Trophoblast cell (in vitro differentiated cells and primary cell): ENCODE results near the gene CALCOCO1.
A peak's percentile ranks its signal among the peaks of the same experiment; 100 is the strongest.

ENCODE experiments used
- DNase-seq, 2 donors: peaks; one replicate each; pipeline ENCODE4 v3.0.0-alpha.2; 2016
- H2AFZ ChIP-seq: 2 replicates; pipeline ENCODE4 v1.6.1; 2013; ENCODE audit warnings: low read length, moderate library complexity, mild to moderate bottlenecking; ENCODE audit not compliant: insufficient read depth, poor library complexity
- H2AK5ac ChIP-seq: 2 replicates; pipeline ENCODE4 v1.6.1; 2013; ENCODE audit warnings: mild to moderate bottlenecking, low read length
- H2BK120ac ChIP-seq: 2 replicates; pipeline ENCODE4 v1.6.1; 2013; ENCODE audit warnings: low read length, mild to moderate bottlenecking, moderate library complexity; ENCODE audit not compliant: insufficient read depth, poor library complexity
- H2BK12ac ChIP-seq: 2 replicates; pipeline ENCODE4 v1.6.1; 2013; ENCODE audit warnings: mild to moderate bottlenecking, low read length, moderate library complexity
- H2BK5ac ChIP-seq: 2 replicates; pipeline ENCODE4 v1.6.1; 2013; ENCODE audit warnings: low read length, low read depth, moderate library complexity, mild to moderate bottlenecking; ENCODE audit not compliant: poor library complexity
- H3K14ac ChIP-seq: 2 replicates; pipeline ENCODE4 v1.6.1; 2013; ENCODE audit warnings: mild to moderate bottlenecking, low read length
- H3K18ac ChIP-seq: 2 replicates; pipeline ENCODE4 v1.6.1; 2013; ENCODE audit warnings: mild to moderate bottlenecking, low read length
- H3K23ac ChIP-seq: 2 replicates; pipeline ENCODE4 v1.6.1; 2013; ENCODE audit warnings: low read length
- H3K27ac ChIP-seq: 2 replicates; pipeline ENCODE4 v1.5.1; 2013; ENCODE audit warnings: low read depth, mild to moderate bottlenecking, inconsistent platforms, low read length, moderate library complexity
- H3K27me3 ChIP-seq: 2 replicates; pipeline ENCODE4 v1.6.1; 2013; ENCODE audit warnings: inconsistent platforms, mild to moderate bottlenecking, low read length, moderate library complexity; ENCODE audit not compliant: insufficient read depth
- H3K36me3 ChIP-seq, 2 experiments: 1 replicate in 1 of 2; 2 replicates in 1 of 2; pipeline ENCODE4 v1.6.1; 2013; ENCODE audit warnings: low read length in 2 of 2, mild to moderate bottlenecking in 2 of 2, moderate library complexity in 1 of 2; ENCODE audit not compliant: insufficient read depth in 2 of 2, control insufficient read depth in 1 of 2
- H3K4ac ChIP-seq: 2 replicates; pipeline ENCODE4 v1.6.1; 2013; ENCODE audit warnings: low read depth, mild to moderate bottlenecking, low read length, moderate library complexity
- H3K4me1 ChIP-seq, 2 experiments: 1 replicate in 1 of 2; 2 replicates in 1 of 2; pipeline ENCODE4 v1.6.1; 2013; ENCODE audit warnings: low read length in 2 of 2, mild to moderate bottlenecking in 2 of 2, moderate library complexity in 1 of 2; ENCODE audit not compliant: insufficient read depth in 2 of 2, control insufficient read depth in 1 of 2
- H3K4me2 ChIP-seq: 2 replicates; pipeline ENCODE4 v1.6.1; 2013; ENCODE audit warnings: inconsistent platforms, mild to moderate bottlenecking, low read length, moderate library complexity
- H3K4me3 ChIP-seq: 2 replicates; pipeline ENCODE4 v1.5.1; 2013; ENCODE audit warnings: mild to moderate bottlenecking, low read depth, low read length, inconsistent platforms
- H3K79me1 ChIP-seq: one replicate; pipeline ENCODE4 v1.6.1; 2013; ENCODE audit warnings: low read length
- H3K79me2 ChIP-seq: 2 replicates; pipeline ENCODE4 v1.6.1; 2013; ENCODE audit warnings: low read length, mild to moderate bottlenecking; ENCODE audit not compliant: control insufficient read depth, insufficient read depth, poor library complexity
- H3K9ac ChIP-seq: 2 replicates; pipeline ENCODE4 v1.6.1; 2013; ENCODE audit warnings: mild to moderate bottlenecking, low read length
- H3K9me3 ChIP-seq: 2 replicates; pipeline ENCODE4 v1.6.1; 2013; ENCODE audit warnings: low read depth, mild to moderate bottlenecking, control low read depth, inconsistent platforms, low read length; ENCODE audit not compliant: insufficient read depth
- H4K12ac ChIP-seq: 2 replicates; pipeline ENCODE4 v1.6.1; 2013; ENCODE audit warnings: low read depth, mild to moderate bottlenecking, low read length, moderate library complexity
- H4K8ac ChIP-seq: 2 replicates; pipeline ENCODE4 v1.6.1; 2013; ENCODE audit warnings: low read depth, mild to moderate bottlenecking, low read length, moderate library complexity
- H4K91ac ChIP-seq: one replicate; pipeline ENCODE4 v1.6.1; 2013; ENCODE audit warnings: low read depth, mild to moderate bottlenecking, low read length, moderate library complexity
- WGBS: extraction: QIAGEN DNeasy Blood & Tissue Kit; methylation state at CpG from one replicate; pipeline ENCODE4 v1.1.7; 2013; ENCODE audit warnings: missing lambda C conversion rate; ENCODE audit not compliant: insufficient read length, insufficient coverage; ENCODE audit errors: extremely low coverage; 5-methylcytosine and 5-hydroxymethylcytosine counted together

CALCOCO1 gene

DNA sequence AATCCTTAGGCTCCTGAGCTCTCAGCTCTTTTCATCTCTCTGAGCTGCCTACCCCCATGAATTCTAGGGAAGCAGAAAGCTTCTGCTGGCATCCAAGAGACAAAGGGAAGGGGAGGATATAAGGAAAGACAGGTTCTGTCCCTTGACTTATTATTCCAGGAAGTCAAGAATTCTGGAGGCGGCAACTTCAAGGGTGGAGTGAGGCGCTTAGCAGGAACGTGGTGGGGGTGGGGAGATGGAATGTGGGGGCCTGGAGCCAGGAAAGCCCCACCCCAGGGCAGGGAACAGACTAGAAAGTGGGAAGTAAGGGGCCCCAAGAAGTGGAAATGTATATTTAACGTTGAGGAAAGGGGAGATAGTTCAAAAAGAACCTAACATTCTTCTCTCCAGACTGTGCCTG lies 1.4 kb downstream of the CALCOCO1 start:
- H3K9ac ChIP-seq = no peak overlapping the region
- peaks cover 4% of the 10 kb centered on the region in 2 experiments for H3K4me1 ChIP-seq
- H3K14ac ChIP-seq = no peak overlapping the region
- H3K23ac ChIP-seq = no peak overlapping the region
- H4K12ac ChIP-seq = no peak overlapping the region
- H2AK5ac ChIP-seq = no peak overlapping the region
- no peak overlapping the region for H3K4ac ChIP-seq
- WGBS = no CpG with 5 or more reads among the region's 4 CpGs
- H3K4me3 ChIP-seq = no peak overlapping the region
- no peak overlapping the region for H2BK5ac ChIP-seq
- H3K79me2 ChIP-seq = no peaks in the 10 kb centered on the region
- no peak overlapping the region for H3K27ac ChIP-seq
- no peak overlapping the region for H2AFZ ChIP-seq
- no peak overlapping the region for H2BK120ac ChIP-seq
- no peak overlapping the region for H4K91ac ChIP-seq
- peak overlapping the region; percentile 72 for H3K4me2 ChIP-seq
- peaks cover 17 to 26% of the 10 kb centered on the region in 2 experiments for H3K36me3 ChIP-seq
- no peak overlapping the region for H4K8ac ChIP-seq
- no peaks in the 10 kb centered on the region for H3K79me1 ChIP-seq
- H3K9me3 ChIP-seq = peaks cover 2% of the 10 kb centered on the region
- H2BK12ac ChIP-seq = no peak overlapping the region
- H3K18ac ChIP-seq = no peak overlapping the region
- no peaks in the 10 kb centered on the region for H3K27me3 ChIP-seq
- no peak for DNase-seq

GRCh38 chr12:53722450-53723041 lies 4.7 kb downstream of the CALCOCO1 start:
- H3K4me3 ChIP-seq = no peak overlapping the region
- no peak overlapping the region for H3K14ac ChIP-seq
- peaks cover 2% of the 10 kb centered on the region for H3K9me3 ChIP-seq
- H2AFZ ChIP-seq = no peak overlapping the region
- WGBS = no CpG with 5 or more reads among the region's 3 CpGs
- H2BK5ac ChIP-seq = no peak overlapping the region
- no peak overlapping the region for H2BK120ac ChIP-seq
- no peak overlapping the region for H3K4ac ChIP-seq
- H2AK5ac ChIP-seq = no peak overlapping the region
- no peak overlapping the region for H3K27ac ChIP-seq
- no peak overlapping the region for H2BK12ac ChIP-seq
- H3K27me3 ChIP-seq = no peaks in the 10 kb centered on the region
- H3K9ac ChIP-seq = no peak overlapping the region
- no peak overlapping the region for H4K12ac ChIP-seq
- DNase-seq = no peak
- no peak overlapping the region for H4K8ac ChIP-seq
- no peaks in the 10 kb centered on the region for H3K79me2 ChIP-seq
- no peak overlapping the region for H3K18ac ChIP-seq
- H3K36me3 ChIP-seq = peaks cover 17 to 27% of the 10 kb centered on the region in 2 experiments
- H3K4me2 ChIP-seq = no peak overlapping the region
- H3K4me1 ChIP-seq = peaks cover 4% of the 10 kb centered on the region in 2 experiments
- H4K91ac ChIP-seq = no peak overlapping the region
- H3K23ac ChIP-seq = no peak overlapping the region
- H3K79me1 ChIP-seq = no peaks in the 10 kb centered on the region

- no CpG with 5 or more reads among the region's 1 CpG for whole genome bisulfite sequencing
- H3K9me3 ChIP-seq = peaks cover 2% of the 10 kb centered on the region
- no peak overlapping the region for H2AK5ac ChIP-seq
- H3K14ac ChIP-seq = no peak overlapping the region
- no peaks in the 10 kb centered on the region for H3K79me1 ChIP-seq
- no peak for DNase-seq
- H2AFZ ChIP-seq = no peak overlapping the region
- H3K18ac ChIP-seq = no peak overlapping the region
- no peak overlapping the region for H3K27ac ChIP-seq
- H2BK12ac ChIP-seq = no peak overlapping the region
- no peak overlapping the region for H4K8ac ChIP-seq
- H3K23ac ChIP-seq = no peak overlapping the region
- no peak overlapping the region for H3K4me3 ChIP-seq
- H3K79me2 ChIP-seq = no peaks in the 10 kb centered on the region
- no peak overlapping the region for H3K4ac ChIP-seq
- H4K91ac ChIP-seq = no peak overlapping the region
- H3K27me3 ChIP-seq = no peaks in the 10 kb centered on the region
- no peak overlapping the region for H2BK120ac ChIP-seq
- peaks cover 20 to 32% of the 10 kb centered on the region in 2 experiments for H3K36me3 ChIP-seq
- H2BK5ac ChIP-seq = no peak overlapping the region
- no peaks in the 10 kb centered on the region for H3K4me1 ChIP-seq
- no peak overlapping the region for H4K12ac ChIP-seq
- H3K9ac ChIP-seq = no peak overlapping the region
- H3K4me2 ChIP-seq = no peak overlapping the region
Observed at GRCh38 chr12:53720946-53721345, 6.3 kb downstream of the CALCOCO1 start.

DNA sequence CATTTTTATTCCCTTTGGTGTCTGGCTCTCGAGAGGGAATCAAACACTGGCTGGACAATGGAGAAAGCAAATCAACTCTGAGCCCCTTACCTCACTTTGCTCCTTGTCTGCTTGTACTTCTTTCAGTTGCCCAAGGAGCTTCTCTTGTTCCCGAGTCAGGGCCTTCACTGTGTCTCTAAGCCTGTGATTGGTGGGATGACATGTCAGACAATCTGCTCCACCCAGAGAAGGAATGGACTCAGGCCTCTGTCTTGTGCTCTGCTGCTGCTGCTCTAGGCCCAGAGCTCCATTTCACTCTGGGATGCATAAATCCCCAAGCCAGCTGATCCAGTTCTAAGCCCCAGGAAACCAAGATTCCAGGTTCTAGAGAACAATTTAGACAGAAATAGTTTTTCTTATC lies 7.6 kb downstream of the CALCOCO1 start:
- no peak overlapping the region for H3K14ac ChIP-seq
- H3K9ac ChIP-seq = no peak overlapping the region
- no peak overlapping the region for H3K23ac ChIP-seq
- no peaks in the 10 kb centered on the region for H3K79me1 ChIP-seq
- H2BK5ac ChIP-seq = no peak overlapping the region
- no peaks in the 10 kb centered on the region for H3K79me2 ChIP-seq
- H3K27me3 ChIP-seq = no peaks in the 10 kb centered on the region
- H2AK5ac ChIP-seq = no peak overlapping the region
- no peak overlapping the region for H2AFZ ChIP-seq
- no peak overlapping the region for H3K4me2 ChIP-seq
- H3K4ac ChIP-seq = no peak overlapping the region
- peak in 1 of 2 donors; percentile 25 for DNase-seq
- no peak overlapping the region for H2BK120ac ChIP-seq
- H3K4me1 ChIP-seq = no peaks in the 10 kb centered on the region
- no peak overlapping the region for H4K12ac ChIP-seq
- no CpG with 5 or more reads among the region's 2 CpGs for WGBS
- H3K4me3 ChIP-seq = no peak overlapping the region
- H3K36me3 ChIP-seq = peaks cover 29 to 42% of the 10 kb centered on the region in 2 experiments
- no peak overlapping the region for H4K8ac ChIP-seq
- no peak overlapping the region for H3K18ac ChIP-seq
- no peaks in the 10 kb centered on the region for H3K9me3 ChIP-seq
- no peak overlapping the region for H2BK12ac ChIP-seq
- H3K27ac ChIP-seq = no peak overlapping the region
- no peak overlapping the region for H4K91ac ChIP-seq
